ENCODE results near the gene FASN. TPM values are rescaled to one million over a fixed set of nuclear protein-coding genes. Genes with fewer than 3 reads are reported as not detected.

The FASN gene
- total and polyA plus RNA-seq, 2 of the 13 experiments (the other 11 are each of a cell fraction or from before 2014, with no cell fraction given): 51.7 to 101 TPM

DNA sequence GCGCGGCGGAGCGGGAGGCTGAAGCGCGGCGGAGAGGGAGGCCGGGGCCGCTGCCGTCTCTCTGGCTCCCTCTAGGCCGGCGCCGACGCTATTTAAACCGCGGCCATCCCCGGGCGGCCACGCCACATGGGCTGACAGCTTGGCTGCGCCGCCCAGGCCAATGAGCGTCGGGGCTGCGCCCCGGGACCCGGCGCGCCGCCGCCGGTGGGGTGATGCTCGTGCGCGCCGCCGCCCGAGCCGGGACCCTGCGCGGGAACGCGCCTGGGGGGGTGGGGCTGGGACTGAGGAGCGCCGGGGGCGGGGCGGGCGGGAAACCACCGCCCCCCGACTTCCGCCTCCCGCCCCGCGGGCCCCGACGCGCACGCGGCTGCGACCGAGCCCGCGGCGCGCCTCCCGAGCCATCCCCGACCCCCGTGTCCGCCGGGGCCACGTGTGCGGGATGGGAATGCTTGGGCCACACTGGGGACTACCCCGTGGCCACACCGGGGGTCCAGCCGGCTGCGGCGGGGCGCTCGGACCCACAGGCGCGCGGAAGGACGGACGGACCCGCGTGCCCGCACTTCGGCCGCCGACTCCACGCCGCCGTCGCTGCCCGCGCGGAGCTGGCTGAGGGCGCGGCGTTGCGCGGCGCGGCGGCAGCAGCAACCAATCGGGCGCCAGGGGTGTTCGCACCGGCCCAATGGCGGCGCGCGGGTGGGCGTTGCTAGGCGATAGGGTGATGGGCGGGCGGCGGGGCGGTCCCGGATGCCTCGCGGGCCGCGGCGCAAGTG, at the start of gene FASN (continued):
- TF ChIP-seq ZNF629 (CRISPR knock-in tag; conservative IDR thresholded peaks at IDR 0.05) (peak; percentile 40), ZNF546 (CRISPR knock-in tag; conservative IDR thresholded peaks at IDR 0.05) (peak; percentile 75; the same call in 1 of the 2 replicates), NKX3-1 (CRISPR knock-in tag; IDR thresholded peaks at IDR 0.05) (no peak; the same call in 1 of the 2 replicates), PAF1 (CRISPR knock-in tag; IDR thresholded peaks at IDR 0.05) (no peak), XRCC5 (optimal IDR thresholded peaks at IDR 0.05; ENCODE audit: low read length) (no peak), HMGA1 (CRISPR knock-in tag; conservative IDR thresholded peaks at IDR 0.05) (no peak), ZNF7 (CRISPR knock-in tag; IDR thresholded peaks at IDR 0.05) (no peak), ZNF792 (CRISPR knock-in tag; IDR thresholded peaks at IDR 0.05) (no peak), HCFC1 (IDR thresholded peaks at IDR 0.05; ENCODE audit: low read depth, low read length) (peak; percentile 27; the same call in 1 of the 2 replicates), ZNF878 (CRISPR knock-in tag; IDR thresholded peaks at IDR 0.05) (no peak), ZNF232 (CRISPR knock-in tag; IDR thresholded peaks at IDR 0.05; ENCODE audit: borderline replicate concordance) (peak; percentile 67; the same call in 1 of the 2 replicates), ZSCAN25 (CRISPR knock-in tag; IDR thresholded peaks at IDR 0.05) (0 out of 2 replicates have a peak, but pooled peaks have one; percentile 19), DR1 (CRISPR knock-in tag; IDR thresholded peaks at IDR 0.05) (peak; percentile 98)
- TF ChIP-seq, protein P1, sequence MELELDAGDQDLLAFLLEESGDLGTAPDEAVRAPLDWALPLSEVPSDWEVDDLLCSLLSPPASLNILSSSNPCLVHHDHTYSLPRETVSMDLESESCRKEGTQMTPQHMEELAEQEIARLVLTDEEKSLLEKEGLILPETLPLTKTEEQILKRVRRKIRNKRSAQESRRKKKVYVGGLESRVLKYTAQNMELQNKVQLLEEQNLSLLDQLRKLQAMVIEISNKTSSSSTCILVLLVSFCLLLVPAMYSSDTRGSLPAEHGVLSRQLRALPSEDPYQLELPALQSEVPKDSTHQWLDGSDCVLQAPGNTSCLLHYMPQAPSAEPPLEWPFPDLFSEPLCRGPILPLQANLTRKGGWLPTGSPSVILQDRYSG (CRISPR knock-in tag; IDR thresholded peaks at IDR 0.05): peak; percentile 95
- TF ChIP-seq, protein P2, sequence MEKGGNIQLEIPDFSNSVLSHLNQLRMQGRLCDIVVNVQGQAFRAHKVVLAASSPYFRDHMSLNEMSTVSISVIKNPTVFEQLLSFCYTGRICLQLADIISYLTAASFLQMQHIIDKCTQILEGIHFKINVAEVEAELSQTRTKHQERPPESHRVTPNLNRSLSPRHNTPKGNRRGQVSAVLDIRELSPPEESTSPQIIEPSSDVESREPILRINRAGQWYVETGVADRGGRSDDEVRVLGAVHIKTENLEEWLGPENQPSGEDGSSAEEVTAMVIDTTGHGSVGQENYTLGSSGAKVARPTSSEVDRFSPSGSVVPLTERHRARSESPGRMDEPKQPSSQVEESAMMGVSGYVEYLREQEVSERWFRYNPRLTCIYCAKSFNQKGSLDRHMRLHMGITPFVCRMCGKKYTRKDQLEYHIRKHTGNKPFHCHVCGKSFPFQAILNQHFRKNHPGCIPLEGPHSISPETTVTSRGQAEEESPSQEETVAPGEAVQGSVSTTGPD (CRISPR knock-in tag; IDR thresholded peaks at IDR 0.05): no peak
- TF ChIP-seq, protein P3, sequence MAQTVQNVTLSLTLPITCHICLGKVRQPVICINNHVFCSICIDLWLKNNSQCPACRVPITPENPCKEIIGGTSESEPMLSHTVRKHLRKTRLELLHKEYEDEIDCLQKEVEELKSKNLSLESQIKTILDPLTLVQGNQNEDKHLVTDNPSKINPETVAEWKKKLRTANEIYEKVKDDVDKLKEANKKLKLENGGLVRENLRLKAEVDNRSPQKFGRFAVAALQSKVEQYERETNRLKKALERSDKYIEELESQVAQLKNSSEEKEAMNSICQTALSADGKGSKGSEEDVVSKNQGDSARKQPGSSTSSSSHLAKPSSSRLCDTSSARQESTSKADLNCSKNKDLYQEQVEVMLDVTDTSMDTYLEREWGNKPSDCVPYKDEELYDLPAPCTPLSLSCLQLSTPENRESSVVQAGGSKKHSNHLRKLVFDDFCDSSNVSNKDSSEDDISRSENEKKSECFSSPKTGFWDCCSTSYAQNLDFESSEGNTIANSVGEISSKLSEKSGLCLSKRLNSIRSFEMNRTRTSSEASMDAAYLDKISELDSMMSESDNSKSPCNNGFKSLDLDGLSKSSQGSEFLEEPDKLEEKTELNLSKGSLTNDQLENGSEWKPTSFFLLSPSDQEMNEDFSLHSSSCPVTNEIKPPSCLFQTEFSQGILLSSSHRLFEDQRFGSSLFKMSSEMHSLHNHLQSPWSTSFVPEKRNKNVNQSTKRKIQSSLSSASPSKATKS (CRISPR knock-in tag; IDR thresholded peaks at IDR 0.05): no peak; the same call in 1 of the 2 replicates
- TF ChIP-seq, protein P4, sequence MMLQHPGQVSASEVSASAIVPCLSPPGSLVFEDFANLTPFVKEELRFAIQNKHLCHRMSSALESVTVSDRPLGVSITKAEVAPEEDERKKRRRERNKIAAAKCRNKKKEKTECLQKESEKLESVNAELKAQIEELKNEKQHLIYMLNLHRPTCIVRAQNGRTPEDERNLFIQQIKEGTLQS (CRISPR knock-in tag; IDR thresholded peaks at IDR 0.05): peak; percentile 24; the same call in 1 of the 2 replicates
- TF ChIP-seq, protein P5, sequence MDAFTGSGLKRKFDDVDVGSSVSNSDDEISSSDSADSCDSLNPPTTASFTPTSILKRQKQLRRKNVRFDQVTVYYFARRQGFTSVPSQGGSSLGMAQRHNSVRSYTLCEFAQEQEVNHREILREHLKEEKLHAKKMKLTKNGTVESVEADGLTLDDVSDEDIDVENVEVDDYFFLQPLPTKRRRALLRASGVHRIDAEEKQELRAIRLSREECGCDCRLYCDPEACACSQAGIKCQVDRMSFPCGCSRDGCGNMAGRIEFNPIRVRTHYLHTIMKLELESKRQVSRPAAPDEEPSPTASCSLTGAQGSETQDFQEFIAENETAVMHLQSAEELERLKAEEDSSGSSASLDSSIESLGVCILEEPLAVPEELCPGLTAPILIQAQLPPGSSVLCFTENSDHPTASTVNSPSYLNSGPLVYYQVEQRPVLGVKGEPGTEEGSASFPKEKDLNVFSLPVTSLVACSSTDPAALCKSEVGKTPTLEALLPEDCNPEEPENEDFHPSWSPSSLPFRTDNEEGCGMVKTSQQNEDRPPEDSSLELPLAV (CRISPR knock-in tag; conservative IDR thresholded peaks at IDR 0.05; ENCODE audit: low read depth): 0 out of 2 replicates have a peak, but pooled peaks have one; percentile 60
- TF ChIP-seq, protein P6, sequence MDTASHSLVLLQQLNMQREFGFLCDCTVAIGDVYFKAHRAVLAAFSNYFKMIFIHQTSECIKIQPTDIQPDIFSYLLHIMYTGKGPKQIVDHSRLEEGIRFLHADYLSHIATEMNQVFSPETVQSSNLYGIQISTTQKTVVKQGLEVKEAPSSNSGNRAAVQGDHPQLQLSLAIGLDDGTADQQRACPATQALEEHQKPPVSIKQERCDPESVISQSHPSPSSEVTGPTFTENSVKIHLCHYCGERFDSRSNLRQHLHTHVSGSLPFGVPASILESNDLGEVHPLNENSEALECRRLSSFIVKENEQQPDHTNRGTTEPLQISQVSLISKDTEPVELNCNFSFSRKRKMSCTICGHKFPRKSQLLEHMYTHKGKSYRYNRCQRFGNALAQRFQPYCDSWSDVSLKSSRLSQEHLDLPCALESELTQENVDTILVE (CRISPR knock-in tag; IDR thresholded peaks at IDR 0.05): no peak
- TF ChIP-seq, protein P7, sequence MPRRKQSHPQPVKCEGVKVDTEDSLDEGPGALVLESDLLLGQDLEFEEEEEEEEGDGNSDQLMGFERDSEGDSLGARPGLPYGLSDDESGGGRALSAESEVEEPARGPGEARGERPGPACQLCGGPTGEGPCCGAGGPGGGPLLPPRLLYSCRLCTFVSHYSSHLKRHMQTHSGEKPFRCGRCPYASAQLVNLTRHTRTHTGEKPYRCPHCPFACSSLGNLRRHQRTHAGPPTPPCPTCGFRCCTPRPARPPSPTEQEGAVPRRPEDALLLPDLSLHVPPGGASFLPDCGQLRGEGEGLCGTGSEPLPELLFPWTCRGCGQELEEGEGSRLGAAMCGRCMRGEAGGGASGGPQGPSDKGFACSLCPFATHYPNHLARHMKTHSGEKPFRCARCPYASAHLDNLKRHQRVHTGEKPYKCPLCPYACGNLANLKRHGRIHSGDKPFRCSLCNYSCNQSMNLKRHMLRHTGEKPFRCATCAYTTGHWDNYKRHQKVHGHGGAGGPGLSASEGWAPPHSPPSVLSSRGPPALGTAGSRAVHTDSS (CRISPR knock-in tag; conservative IDR thresholded peaks at IDR 0.05): 0 out of 2 replicates have a peak, but pooled peaks have one; percentile 80

All from HepG2 (cell line).